ELF-1 (cell line): Measurements from ENCODE around the gene CACNB4.

Source experiments
- DNase-seq: peaks from one replicate; pipeline ENCODE4 v3.0.0-alpha.2; 2016; ENCODE audit warnings: low read depth, low spot score

The CACNB4 gene

GRCh38 chr2:151976945-151977353, 121.9 kb downstream of the CACNB4 start:
- DNase-seq = no peak

- no peak for DNase-seq
Observed at GRCh38 chr2:151975460-151976414, 123.1 kb downstream of the CACNB4 start.

GRCh38 chr2:151974988-151975387, 123.9 kb downstream of the CACNB4 start:
- no peak for DNase-seq

DNA sequence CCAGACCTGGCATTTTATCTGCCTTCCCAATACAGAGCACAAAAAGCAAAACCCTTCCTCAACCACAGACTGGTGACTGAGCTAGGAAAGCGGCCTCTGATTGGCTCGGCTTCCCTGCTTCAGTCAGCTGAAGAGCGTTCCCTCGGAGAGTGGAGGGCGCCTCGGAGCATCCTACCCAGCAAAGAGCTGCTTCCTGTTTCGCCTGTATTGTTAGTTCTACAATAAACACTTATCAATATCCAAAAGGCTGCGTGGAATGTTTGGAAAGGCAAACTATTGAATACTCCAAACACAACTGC, 125.0 kb downstream of the CACNB4 start:
- DNase-seq = peak; percentile 73

- DNase-seq = no peak
Observed at GRCh38 chr2:151973013-151973900, 125.6 kb downstream of the CACNB4 start.

GRCh38 chr2:151972241-151973012, 126.4 kb downstream of the CACNB4 start:
- DNase-seq = no peak

DNA sequence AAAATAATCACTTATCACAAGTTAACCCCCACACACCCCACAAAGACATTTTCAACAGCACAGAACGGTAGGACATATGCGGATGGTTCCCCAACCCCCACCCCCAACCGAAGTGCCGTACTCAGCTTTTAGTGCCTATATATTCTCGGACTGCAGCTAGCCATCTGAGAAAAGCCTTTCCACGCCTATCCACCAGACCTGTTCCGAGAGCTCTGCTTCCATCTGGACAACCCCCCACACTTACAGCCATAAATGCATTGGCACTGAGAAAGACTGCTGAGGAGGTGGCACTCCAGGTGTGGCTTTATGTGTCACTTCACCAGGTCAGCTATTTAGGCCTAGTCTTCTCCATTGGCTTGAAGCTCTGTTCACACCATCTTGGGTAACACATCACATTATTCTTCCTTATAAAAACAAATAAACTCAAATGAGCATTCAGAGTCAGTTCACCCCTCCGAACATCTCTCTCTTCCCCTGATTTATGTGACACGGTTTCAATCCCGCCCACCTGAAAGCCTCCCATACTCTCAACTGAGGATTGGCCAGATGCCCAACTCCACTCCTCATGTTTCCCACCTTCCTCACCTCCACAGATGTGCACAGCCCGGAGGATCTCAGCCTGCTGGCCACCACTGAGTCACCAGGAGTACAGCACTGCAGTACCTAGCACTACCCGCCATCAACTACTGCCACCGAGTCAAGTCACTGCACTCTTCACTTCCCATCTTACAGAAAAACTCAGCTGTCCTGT, 127.4 kb downstream of the CACNB4 start:
- no peak for DNase-seq

DNA sequence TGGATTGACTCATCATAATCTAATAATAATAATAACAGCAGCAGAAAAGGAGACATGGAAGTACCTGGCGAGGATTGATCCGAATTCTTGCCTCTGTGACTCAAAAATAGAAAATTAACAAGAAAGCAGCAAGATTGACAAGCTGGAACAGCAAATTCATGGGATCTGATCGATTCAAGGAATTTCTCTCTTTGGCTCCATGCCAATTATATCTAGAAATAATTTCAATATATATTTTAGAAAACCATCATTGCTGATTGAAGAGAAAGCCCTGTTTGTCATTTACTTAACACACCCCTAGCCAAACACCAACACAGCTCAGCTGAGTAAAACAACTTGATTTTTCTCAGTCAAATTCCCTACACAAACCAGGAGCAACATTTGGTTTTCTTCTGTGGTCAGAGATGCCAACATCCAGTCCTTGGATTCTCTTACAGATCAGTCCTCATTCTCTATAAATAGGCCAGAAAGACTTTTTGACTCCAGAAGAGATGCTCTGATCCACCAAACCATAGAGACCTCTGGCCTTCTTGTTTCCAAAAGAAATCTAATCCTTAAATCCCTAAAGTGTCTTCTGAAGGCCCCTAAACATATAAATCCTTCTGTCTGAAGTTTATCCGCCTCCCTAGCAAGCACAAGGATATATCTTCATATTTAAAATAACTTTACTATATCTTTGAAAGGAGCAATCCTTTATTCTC, 129.9 kb downstream of the CACNB4 start:
- DNase-seq = no peak

- no peak for DNase-seq
Observed at GRCh38 chr2:151967829-151968722, 130.8 kb downstream of the CACNB4 start.

DNA sequence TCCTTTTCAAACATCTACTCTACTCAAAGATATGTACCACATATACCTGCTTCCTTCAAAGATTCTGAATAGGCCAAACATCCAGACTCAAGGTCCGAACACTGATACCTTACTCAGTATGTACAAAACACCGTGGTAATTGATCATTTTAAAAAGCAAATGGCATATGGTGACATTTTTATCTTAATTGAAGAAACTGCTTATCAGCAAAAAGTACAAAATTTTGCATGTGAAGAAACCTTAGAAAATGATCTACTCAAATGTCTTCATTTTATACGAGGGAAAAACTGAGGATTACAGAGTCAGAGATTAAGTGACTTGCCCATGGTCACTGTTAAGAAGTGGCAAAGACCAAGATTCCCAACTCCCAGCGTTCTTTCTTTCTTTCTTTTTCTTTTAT, 133.0 kb downstream of the CACNB4 start:
- DNase-seq = no peak

DNA sequence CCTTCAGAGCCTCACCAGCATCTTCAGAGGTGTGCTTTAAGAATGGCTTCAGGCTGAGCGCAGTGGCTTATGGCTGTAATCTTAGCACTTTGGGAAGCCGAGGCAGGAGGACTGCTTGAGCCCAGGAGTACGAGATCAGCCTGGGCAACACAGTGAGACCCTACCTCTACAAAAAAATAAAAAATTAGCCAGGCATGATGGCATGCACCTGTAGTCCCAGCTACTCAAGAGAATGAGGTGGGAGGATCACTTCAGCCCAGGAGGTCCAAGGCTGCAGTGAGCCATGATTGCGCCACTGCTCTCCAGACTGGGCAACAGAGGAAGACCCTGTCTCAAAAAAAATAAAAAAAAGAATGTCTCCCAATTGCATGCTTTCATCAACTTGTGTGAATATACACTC, 137.3 kb downstream of the CACNB4 start:
- no peak for DNase-seq

- DNase-seq = no peak
Observed at GRCh38 chr2:151959238-151959637, 139.6 kb downstream of the CACNB4 start.

- DNase-seq = no peak
Observed at GRCh38 chr2:151953467-151953866, 145.4 kb downstream of the CACNB4 start.

- DNase-seq = no peak
Observed at GRCh38 chr2:151952691-151953456, 146.0 kb downstream of the CACNB4 start.

DNA sequence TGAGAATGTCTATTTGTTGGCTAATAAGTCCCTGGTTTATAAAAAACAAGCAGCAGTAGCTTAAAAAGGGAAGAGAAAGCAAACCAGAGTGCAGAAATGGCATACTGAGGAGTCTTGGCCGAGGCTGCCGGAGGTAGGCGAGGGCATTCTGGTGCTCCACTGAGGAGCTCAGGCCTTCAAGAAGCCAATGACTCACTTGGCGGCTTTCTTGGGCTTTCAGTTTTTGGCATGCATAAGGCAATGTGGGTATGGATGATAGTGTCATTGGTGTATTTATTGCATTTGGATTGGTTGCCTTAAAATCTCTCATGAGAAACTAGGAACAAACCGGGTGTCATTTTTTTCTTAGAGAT, 151.1 kb downstream of the CACNB4 start:
- DNase-seq = no peak

DNA sequence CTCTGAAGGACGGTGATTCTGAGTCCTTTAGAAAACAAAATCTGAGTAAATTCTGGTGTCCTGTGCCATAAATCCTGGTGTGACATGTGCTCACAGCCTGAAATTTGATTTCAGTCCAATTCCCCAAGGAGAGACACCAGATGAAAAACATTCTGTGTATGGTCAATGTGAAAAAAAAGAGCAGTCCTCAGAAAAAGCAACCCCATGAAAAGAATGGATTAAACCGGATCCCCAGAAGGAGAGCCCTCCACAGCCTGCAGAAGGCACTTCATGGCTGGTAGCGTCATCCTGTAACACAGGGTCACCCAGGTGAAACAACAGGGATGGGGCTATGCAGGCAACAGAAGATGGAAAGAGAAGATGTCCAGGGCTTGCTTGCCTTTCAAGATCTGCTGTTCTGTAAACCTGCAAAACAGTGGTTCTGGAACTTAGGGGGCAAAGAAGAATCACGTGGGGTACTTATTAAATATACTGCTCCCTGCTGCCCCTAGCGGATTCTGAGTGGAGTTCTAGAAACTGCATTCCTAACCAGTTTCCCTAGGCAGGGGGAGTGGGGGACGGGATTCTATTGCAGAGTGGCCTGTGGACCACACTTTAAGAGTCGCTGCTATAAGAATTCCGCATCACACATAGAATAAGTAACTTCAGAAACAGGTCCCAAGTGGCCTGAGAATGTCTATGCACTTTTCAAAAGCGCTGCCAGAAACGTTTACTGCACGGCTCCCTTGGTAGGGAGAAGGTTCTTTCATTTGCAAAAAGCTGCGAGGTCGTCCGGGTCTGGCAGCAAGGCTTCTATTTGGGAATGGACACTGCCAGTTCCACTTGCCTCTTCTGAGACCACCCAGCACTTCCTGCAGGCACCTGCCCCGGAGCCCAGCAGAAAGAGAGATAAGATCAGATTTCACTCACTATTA, 151.7 kb downstream of the CACNB4 start:
- DNase-seq = peak; percentile 40

- no peak for DNase-seq
Observed at GRCh38 chr2:151946250-151946884, 152.5 kb downstream of the CACNB4 start.
